Measurements from ENCODE around the gene ZMIZ1.

The ZMIZ1 gene

GRCh38 chr10:79298403-79299244 lies 229.9 kb downstream of the ZMIZ1 start:
- no peak for DNase-seq

DNA sequence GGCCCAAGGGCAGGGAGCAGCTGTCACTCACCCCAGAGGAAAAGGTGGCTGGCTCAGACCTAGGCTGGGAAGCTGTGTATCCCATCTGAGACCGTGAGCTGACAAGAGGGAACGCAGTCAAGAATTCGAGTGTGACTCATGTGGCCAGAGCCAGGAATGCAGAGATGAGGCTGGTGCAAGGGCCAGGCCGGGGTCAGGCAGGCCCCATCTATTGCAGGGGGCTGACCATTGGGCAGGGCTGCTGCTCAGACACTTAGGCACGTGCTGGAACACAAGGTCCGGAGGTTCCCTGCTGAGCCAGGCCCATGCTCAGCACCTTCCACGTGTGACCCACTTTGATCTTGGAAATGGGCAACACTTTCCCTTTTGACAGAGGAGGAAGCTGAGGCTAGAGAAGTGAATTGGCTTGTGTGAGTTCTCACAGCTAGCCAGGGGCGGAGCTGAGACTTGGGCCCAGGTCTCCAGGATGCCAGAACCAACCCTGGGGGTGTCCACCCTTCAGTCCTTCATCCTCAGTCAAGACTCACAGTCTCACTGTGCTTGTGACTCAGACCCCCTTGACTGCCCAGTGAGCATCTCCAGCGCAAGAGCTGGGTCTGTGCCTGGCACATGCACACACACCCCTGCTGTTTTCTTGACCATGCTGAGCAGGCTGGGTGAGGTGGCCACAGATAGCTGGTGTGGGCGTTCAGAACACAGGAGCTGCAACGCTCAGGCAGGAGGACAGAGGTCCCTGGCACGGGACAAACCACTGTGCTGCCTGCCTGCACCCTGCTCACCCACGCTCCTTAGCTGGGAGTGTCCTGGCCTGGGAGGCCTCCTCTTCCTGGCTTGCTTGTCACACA lies 230.9 kb downstream of the ZMIZ1 start:
- no peak for DNase-seq

DNA sequence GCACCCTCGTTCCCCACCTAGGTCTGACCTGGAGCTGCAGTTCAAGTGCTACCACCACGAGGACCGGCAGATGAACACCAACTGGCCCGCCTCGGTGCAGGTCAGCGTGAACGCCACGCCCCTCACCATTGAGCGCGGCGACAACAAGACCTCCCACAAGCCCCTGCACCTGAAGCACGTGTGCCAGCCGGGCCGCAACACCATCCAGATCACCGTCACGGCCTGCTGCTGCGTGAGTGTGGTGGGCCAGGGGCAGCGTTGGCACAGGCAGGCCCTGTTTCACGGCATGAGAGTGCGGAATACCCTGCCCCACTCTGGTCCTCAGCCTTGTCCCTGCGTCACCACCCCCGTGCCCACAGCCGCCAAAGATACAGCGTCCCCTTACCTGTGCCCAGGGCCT lies 231.9 kb downstream of the ZMIZ1 start:
- DNase-seq, result no peak

DNA sequence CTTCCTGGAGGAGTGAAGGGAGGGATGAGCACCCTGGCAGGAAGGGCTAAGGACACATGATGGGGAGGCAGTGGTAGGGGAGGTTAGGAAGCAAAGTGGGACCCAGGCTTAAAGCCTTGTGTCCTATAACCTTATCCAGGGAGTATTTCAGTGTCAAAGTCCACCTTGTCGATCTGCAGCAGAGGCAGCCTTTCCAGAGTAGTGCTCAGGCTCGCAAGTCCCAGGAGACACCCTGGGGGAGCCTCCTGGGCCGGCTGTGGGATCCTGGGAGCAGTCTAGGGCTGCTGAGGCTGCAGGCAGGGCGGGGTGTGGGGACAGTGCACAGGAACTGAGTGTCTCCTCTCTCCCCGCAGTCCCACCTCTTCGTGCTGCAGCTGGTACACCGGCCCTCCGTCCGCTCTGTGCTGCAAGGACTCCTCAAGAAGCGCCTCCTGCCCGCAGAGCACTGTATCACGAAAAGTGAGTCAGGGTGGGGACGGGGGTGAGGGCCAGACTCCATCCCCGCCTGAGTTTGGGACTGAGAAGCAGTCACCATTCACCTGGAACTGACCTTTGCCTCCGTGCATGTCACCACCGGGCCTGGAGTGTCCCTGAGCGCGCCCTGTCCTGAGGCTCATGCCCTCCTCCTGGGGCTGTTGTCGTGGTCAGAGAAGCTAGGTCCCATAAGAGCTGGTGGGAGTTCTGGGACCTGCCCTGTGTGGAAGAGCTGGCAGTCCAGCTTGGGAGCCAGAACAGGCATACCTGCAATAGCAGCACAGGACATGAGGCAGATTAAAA lies 233.2 kb downstream of the ZMIZ1 start:
- no peak for DNase-seq

- no peak for DNase-seq
Observed at GRCh38 chr10:79303631-79304478, 235.1 kb downstream of the ZMIZ1 start.

DNA sequence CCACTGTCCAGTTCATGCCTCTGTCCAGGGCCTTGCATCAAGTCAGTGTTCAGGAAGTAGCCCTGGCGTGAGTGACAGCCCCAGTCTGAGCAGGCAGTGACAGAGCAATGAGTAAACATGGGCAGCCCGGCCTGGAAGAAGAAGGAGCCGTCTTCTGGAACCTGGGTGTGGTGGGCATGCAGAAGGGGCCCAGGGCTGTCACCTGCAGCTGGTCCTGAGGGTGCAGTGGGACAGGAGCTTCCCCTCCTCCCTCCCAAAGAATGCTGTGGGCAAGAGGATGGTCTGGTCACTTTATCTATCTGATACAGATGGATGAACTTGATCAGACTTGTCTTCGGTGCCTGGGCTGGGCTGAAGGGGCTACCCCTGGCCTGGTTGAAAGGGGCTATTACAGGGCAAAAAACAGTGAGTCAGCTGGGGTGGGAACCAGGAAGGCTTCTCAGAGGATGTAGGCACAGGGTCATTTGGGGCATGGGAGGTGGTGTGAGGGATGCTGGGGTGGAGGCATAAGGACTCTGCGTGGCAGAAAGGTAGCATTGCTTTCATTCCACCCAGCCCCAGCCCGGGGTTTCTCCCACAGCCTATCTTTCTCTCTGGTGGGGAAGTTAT lies 235.8 kb downstream of the ZMIZ1 start:
- DNase-seq, result no peak

- DNase-seq, result no peak
Observed at GRCh38 chr10:79305515-79305914, 236.7 kb downstream of the ZMIZ1 start.

GRCh38 chr10:79305988-79306387 lies 237.2 kb downstream of the ZMIZ1 start:
- no peak for DNase-seq

GRCh38 chr10:79306644-79307220 lies 238.0 kb downstream of the ZMIZ1 start:
- DNase-seq, result no peak

DNA sequence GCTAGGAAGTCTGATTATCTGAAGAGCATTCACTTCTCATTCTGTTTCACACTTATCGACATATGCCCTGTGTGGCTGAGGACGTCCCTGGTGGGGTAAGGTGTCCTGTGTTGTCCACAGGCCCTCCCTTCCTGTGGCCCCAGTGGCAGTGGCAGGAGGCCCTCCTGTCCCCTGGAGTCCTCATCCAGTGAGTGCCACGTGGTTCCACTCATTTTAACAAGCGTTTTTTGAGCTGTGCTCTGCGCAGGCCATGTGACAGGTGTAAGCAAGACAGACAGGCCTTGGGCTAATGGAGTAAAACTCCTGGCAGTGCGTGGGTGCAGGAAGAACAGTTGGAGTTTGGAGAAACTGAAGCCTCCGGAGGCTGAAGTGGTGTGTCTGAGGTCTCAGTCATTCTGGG lies 239.2 kb downstream of the ZMIZ1 start:
- DNase-seq, result no peak

DNA sequence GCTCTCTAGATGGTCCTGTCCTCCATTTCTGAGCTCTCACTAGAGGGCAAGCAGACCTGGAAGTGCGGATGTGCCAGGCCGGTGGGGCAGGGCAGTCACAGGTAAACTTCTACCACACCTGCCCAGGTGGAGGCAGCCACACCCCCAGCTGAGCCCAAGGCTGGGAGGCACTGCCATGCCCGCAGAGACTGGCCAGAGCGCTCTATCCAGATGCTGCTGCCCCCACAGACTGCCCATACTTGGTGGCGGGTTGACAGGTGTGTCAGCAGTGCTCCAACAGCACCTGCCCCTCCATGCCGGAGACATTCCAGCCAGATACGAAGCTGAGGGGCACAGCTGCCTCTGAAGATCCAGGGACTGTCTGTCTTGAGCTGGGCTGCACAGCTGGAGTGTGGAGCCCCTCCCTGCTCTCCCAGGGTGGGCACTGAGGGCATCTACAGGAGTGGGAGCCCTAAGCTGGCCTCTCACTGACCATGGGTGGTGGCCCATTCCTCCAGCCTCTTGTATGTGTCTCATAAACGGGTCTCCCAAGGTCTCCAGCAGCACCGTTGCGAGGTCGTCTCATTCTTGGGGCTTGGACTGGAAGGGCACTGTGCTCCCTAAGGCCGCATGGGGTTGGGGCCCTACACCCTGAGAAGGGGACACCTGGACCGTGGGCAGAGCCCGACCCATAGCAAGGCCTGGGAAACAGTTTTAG lies 240.4 kb downstream of the ZMIZ1 start:
- DNase-seq, result no peak

DNA sequence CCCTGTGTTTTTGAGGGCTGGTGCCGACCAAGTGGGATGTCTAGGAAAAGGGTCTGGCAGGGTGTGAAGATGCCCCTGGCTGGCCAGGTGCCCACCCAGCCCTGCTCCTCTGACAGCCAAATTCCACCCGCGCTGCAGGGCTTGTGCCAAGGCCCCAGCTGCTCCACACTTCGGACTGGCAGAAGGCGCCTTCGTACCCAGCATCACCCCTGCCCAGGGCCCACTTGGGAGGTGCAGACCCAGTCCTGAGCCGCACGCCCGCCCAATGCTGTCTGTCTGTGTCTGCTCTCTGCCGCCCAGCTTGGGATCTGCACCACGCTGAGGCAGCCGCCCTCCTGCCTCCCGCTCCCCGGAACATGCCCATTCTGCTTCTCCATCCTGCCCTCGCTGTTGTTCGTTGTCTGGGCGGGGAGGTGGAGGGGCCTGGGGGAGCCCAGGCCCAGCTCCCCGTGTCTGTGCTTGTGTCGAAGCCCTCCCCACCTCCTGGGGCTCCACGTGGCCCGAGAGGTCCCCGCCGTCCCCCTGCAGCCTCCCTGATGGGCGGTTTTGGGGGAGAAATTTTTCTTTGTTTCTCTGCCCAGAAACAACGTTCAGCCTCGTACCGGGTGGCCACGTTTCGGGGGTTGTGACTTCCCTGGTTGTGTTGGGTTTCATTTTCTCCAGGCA lies 241.6 kb downstream of the ZMIZ1 start:
- no peak for DNase-seq

GRCh38 chr10:79310911-79311573 lies 242.3 kb downstream of the ZMIZ1 start:
- DNase-seq, result no peak

DNA sequence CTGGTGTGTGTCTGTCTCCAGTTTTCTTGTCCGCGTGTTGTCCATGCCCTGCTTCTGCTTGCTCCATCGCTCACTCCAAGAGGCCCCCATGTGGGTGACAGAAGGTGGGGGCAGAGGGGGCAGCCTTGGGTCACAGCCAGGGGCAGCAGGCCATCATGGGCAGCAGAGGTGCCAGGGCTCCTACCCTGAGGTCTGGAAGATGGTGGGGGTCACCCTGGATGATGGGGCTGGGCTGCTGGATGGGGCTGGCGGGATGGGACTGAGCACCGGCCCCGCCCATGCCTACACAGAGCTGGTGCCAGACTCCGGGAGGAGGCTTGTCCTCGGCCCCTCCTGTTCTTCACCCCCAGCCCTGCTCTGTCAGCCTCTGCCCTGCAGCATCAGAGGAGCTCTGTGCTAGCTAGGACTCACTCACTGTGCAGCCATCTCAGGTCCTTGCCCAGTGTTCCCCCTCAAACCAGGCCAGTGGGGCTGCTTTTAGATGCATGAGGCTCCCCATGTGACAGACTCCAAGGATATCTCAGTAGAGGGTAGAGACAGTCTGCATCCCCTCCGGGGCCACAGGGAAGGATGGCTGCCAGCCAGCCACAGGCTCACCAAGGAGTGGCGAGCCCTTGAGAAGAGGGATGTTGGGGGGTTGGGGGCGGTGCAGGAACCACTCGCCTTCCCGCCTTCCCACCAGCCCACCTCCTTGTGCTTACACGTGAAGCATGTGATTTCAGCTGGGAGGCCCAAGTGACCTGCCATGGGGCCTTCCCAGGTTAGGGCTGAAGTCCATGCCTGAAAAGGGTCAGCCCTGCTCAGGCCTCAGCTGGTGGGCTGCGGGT lies 243.0 kb downstream of the ZMIZ1 start:
- DNase-seq, result no peak

- no peak for DNase-seq
Observed at GRCh38 chr10:79312601-79313187, 243.9 kb downstream of the ZMIZ1 start.

DNA sequence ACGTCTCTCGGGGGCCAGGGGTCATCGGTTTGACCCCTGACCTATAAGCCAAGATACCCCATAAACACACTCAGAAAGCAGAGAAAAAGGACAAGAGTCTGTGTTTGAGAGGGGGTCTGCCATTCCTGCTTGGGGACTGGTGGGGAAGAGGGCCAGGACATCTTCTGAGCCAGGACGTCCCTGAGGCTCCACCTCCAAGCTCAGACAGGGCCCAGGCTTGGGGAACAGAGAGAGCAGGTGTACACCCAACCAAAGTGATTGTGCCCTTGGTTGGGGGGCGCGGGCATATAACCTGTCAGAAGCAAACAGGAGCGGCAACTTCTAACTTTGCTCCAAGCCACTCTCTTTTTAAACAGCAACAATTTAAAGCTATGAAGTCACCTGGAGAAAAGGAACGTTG lies 244.6 kb downstream of the ZMIZ1 start:
- no peak for DNase-seq

GRCh38 chr10:79313911-79314439 lies 245.2 kb downstream of the ZMIZ1 start:
- no peak for DNase-seq
